Keratinocyte (primary cell): Measurements from ENCODE around the gene COL1A2. TPM values are rescaled to one million over a fixed set of nuclear protein-coding genes. Genes with fewer than 3 reads are reported as not detected.

Experiments
- DNase-seq: peaks from one replicate; pipeline ENCODE4 v3.0.0-alpha.2; 2011; ENCODE audit warnings: low read depth, missing footprints, low spot score
- FAIRE-seq: peaks from 2 replicates; lab custom pipeline; 2011; peaks lifted over from hg19 to GRCh38; lab: Jason Lieb, UNC
- H2AFZ ChIP-seq: 2 replicates; pipeline ENCODE4 v1.6.0; 2012; ENCODE audit warnings: low read length, control low read depth, inconsistent platforms; ENCODE audit not compliant: control insufficient read depth
- H3K27ac ChIP-seq: 2 replicates; pipeline ENCODE4 v1.5.1; 2011; ENCODE audit warnings: low read length; ENCODE audit not compliant: control insufficient read depth, insufficient read depth
- H3K27me3 ChIP-seq: 3 replicates; pipeline ENCODE4 v1.6.0; 2011; ENCODE audit warnings: low read length; ENCODE audit not compliant: control insufficient read depth, insufficient read depth; ENCODE audit errors: extremely low read depth
- H3K36me3 ChIP-seq, 2 experiments: 2 replicates in 1 of 2; 3 replicates in 1 of 2; pipeline ENCODE4 v1.5.1; 2011; ENCODE audit warnings: low read length in 2 of 2, mild to moderate bottlenecking in 1 of 2; ENCODE audit not compliant: control insufficient read depth in 2 of 2, insufficient read depth in 2 of 2; ENCODE audit errors: extremely low read depth in 1 of 2
- H3K4me1 ChIP-seq: 3 replicates; pipeline ENCODE4 v1.5.1; 2011; ENCODE audit warnings: low read length; ENCODE audit not compliant: control insufficient read depth, insufficient read depth; ENCODE audit errors: extremely low read depth
- H3K4me2 ChIP-seq: 3 replicates; pipeline ENCODE4 v1.6.0; 2011; ENCODE audit warnings: low read depth, low read length; ENCODE audit not compliant: control insufficient read depth, insufficient read depth; ENCODE audit errors: extremely low read depth
- H3K4me3 ChIP-seq, 3 experiments: fragments of 200-600 bp in 1 of 3; sonication (generic) in 1 of 3; 2 replicates in 2 of 3; 3 replicates in 1 of 3; pipeline ENCODE4 v1.5.1; 2011 to 2016; ENCODE audit warnings: low read length in 3 of 3, mild to moderate bottlenecking in 3 of 3, control low read depth in 2 of 3, inconsistent platforms in 1 of 3, low read depth in 1 of 3, mixed read lengths in 1 of 3, mixed run types in 1 of 3, moderate library complexity in 1 of 3; ENCODE audit not compliant: control insufficient read depth in 2 of 3, insufficient read depth in 2 of 3; ENCODE audit errors: extremely low read depth in 1 of 3
- H3K79me2 ChIP-seq: 2 replicates; pipeline ENCODE4 v1.6.0; 2012; ENCODE audit warnings: low read length; ENCODE audit not compliant: control insufficient read depth, insufficient read depth
- H3K9ac ChIP-seq: 3 replicates; pipeline ENCODE4 v1.6.0; 2011; ENCODE audit warnings: low read length; ENCODE audit not compliant: control insufficient read depth, insufficient read depth; ENCODE audit errors: extremely low read depth
- H3K9me1 ChIP-seq: 3 replicates; pipeline ENCODE4 v1.6.0; 2011; ENCODE audit warnings: low read length; ENCODE audit not compliant: control insufficient read depth, insufficient read depth; ENCODE audit errors: extremely low read depth
- H3K9me3 ChIP-seq: 2 replicates; pipeline ENCODE4 v1.5.1; 2012; ENCODE audit warnings: low read depth, low read length; ENCODE audit not compliant: control insufficient read depth
- H4K20me1 ChIP-seq: 3 replicates; pipeline ENCODE4 v1.6.0; 2011; ENCODE audit warnings: low read length; ENCODE audit not compliant: control insufficient read depth, insufficient read depth; ENCODE audit errors: extremely low read depth
- CTCF ChIP-seq, 3 experiments: IDR thresholded peaks in 1 of 3; conservative IDR thresholded peaks in 1 of 3; optimal IDR thresholded peaks in 1 of 3; 2 replicates in 2 of 3; 3 replicates in 1 of 3; pipeline versions ENCODE3 to v1.5.1; 2011; ENCODE audit warnings: low read length in 3 of 3, mild to moderate bottlenecking in 3 of 3, moderate library complexity in 2 of 3, control low read depth in 1 of 3, inconsistent platforms in 1 of 3; ENCODE audit not compliant: insufficient read depth in 2 of 3; ENCODE audit errors: extremely low read depth in 1 of 3
- EZH2 ChIP-seq: IDR thresholded peaks from one replicate; pipeline ENCODE4 v1.6.1; 2012; ENCODE audit warnings: inconsistent platforms, mild to moderate bottlenecking, low read length, moderate library complexity
- dilution Hi-C: fragments of 300-500 bp; cut with MboI; formaldehyde crosslinking; loops from one replicate; pipeline ENCODE4 v1.7.0; 2020; ENCODE audit warnings: low sequenced_read_pairs; ENCODE audit not compliant: extremely low pct_ligation_motif_present
- polyA plus RNA-seq, 5 experiments: library from polyadenylated mRNA; depleted of rRNA in 3 of 5; stranded (reverse) in 3 of 5; stranded (forward) in 1 of 5; unstranded in 1 of 5; fragments of >200 nt; gene quantifications; 1 replicate in 1 of 5; 2 replicates in 3 of 5; 3 replicates in 1 of 5; pipeline versions ENCODE4 v1.2.1 to v1.2.3, GENCODE V29; 2011 to 2012; ENCODE audit warnings: missing spikeins in 2 of 5, low read depth in 1 of 5, low replicate concordance in 1 of 5

COL1A2 gene
- polyA plus RNA-seq, 1 donor (not counting 4 experiments of a cell fraction or from before 2014, with no cell fraction given), result 0.13 TPM

GRCh38 chr7:94366163-94366562 lies 28.5 kb upstream of the COL1A2 start:
- Histone ChIP-seq H3K4me2 (no peak overlapping the region), H3K27ac (no peak overlapping the region)

GRCh38 chr7:94366832-94367231 lies 27.9 kb upstream of the COL1A2 start:
- H3K36me3 ChIP-seq, result no peaks in the 10 kb centered on the region
- H3K9ac ChIP-seq, result no peak overlapping the region
- FAIRE-seq, result no peak

More at GRCh38 chr7:94366163-94366562, 28.5 kb upstream of the COL1A2 start:
- Histone ChIP-seq H3K4me3 (no peak overlapping the region), H3K9me3 (no peaks in the 10 kb centered on the region), H3K9ac (no peak overlapping the region), H3K36me3 (no peaks in the 10 kb centered on the region), H3K79me2 (no peaks in the 10 kb centered on the region), H4K20me1 (no peaks in the 10 kb centered on the region), H2AFZ (no peak overlapping the region), H3K9me1 (no peaks in the 10 kb centered on the region), H3K27me3 (no peaks in the 10 kb centered on the region), H3K4me1 (no peaks in the 10 kb centered on the region)
- TF ChIP-seq EZH2 (no peak), CTCF (optimal IDR thresholded peaks at IDR 0.05 in 1 of 3, IDR thresholded peaks at IDR 0.05 in 1 of 3, conservative IDR thresholded peaks at IDR 0.05 in 1 of 3; ENCODE audit: extremely low read depth in 1 of 3, insufficient read depth in 2 of 3, low read length in 3 of 3) (no peak)
- DNase-seq (no peak), FAIRE-seq (no peak)
- dilution Hi-C loops, result no loop called here

More at GRCh38 chr7:94366832-94367231, 27.9 kb upstream of the COL1A2 start:
- no peaks in the 10 kb centered on the region for H3K79me2 ChIP-seq
- H2AFZ ChIP-seq, result no peak overlapping the region
- no peak overlapping the region for H3K27ac ChIP-seq
- H3K9me3 ChIP-seq, result no peaks in the 10 kb centered on the region
- dilution Hi-C loops, result no loop called here
- TF ChIP-seq CTCF (optimal IDR thresholded peaks at IDR 0.05 in 1 of 3, IDR thresholded peaks at IDR 0.05 in 1 of 3, conservative IDR thresholded peaks at IDR 0.05 in 1 of 3; ENCODE audit: extremely low read depth in 1 of 3, insufficient read depth in 2 of 3, low read length in 3 of 3), result no peak
- TF ChIP-seq EZH2, result no peak
- no peaks in the 10 kb centered on the region for H3K4me1 ChIP-seq
- no peaks in the 10 kb centered on the region for H4K20me1 ChIP-seq
- DNase-seq, result no peak
- H3K27me3 ChIP-seq, result no peaks in the 10 kb centered on the region
- H3K4me2 ChIP-seq, result no peak overlapping the region
- no peak overlapping the region for H3K4me3 ChIP-seq
- H3K9me1 ChIP-seq, result no peaks in the 10 kb centered on the region
